ENCODE results near the gene PLCXD1. TPM values are rescaled to one million over a fixed set of nuclear protein-coding genes. Genes with fewer than 3 reads are reported as not detected.
"Not testable (repeated sequence)": the region's sequence is repeated elsewhere in the genome, so short reads cannot be mapped to it uniquely, and the experiment has no call there.

The PLCXD1 gene
- total RNA-seq (2021): 8.7 and 9.0 TPM in 2 replicates
- percentile 38 among the genes with signal in this experiment for Bru-seq, nascent RNA
- percentile 38 among the genes with signal in this experiment for BruChase-seq, experiment 1, labeled RNA remaining after a 2-hour chase
- BruChase-seq, experiment 2, labeled RNA remaining after a 6-hour chase: percentile 58 among the genes with signal in this experiment
- long read RNA-seq, partial matches to known transcripts: 0 of 2 reads
- long read RNA-seq, other reads (novel, unspliced or antisense): 2 of 2 reads

GRCh38 chrX:281166-281999, at the start of gene PLCXD1:
Gene PLCXD1, plus strand, starts transcription at chrX:281381. Its CDS starts 2,807 bp downstream, at chrX:284188.
- intact Hi-C loops (cut with micrococcal nuclease; ENCODE audit: unreplicated experiment): no loop called here
- Histone ChIP-seq H3K9me2 (ENCODE audit: insufficient read depth) (no peaks in the 10 kb centered on the region), H3K9me3 (ENCODE audit: insufficient read depth, low read depth) (no peaks in the 10 kb centered on the region), H3K27ac (no peak within 1 kb of the TSS), H3F3A (ENCODE audit: insufficient read depth, low read depth) (peaks cover 8% of the 10 kb centered on the region; the same call in 1 of the 2 replicates), H2AFZ (no peak within 1 kb of the TSS), H3K36me3 (ENCODE audit: low read depth) (no peaks in the 10 kb centered on the region), H3K4me1 (replicated peaks; ENCODE audit: insufficient read depth) (no peaks in the 10 kb centered on the region), H3K4me3 (no peak within 1 kb of the TSS), H4K20me1 (ENCODE audit: insufficient read depth) (no peaks in the 10 kb centered on the region), H3K79me2 (ENCODE audit: low read depth) (no peaks in the 10 kb centered on the region), H3K4me2 (no peak within 1 kb of the TSS), H3K27me3 (ENCODE audit: insufficient read depth, low read depth) (no peaks in the 10 kb centered on the region)
- CTCF ChIA-PET: no interaction called here
- no peak for DNase-seq
- POLR2A ChIA-PET (ENCODE audit: unreplicated experiment): no interaction called here
- TF ChIP-seq EZH2 (IDR thresholded peaks at IDR 0.05; ENCODE audit: low read depth): no peak
- TF ChIP-seq CTCF (conservative IDR thresholded peaks at IDR 0.05): no peak
- BruUV-seq (replicated peaks): no TSS peak

DNA sequence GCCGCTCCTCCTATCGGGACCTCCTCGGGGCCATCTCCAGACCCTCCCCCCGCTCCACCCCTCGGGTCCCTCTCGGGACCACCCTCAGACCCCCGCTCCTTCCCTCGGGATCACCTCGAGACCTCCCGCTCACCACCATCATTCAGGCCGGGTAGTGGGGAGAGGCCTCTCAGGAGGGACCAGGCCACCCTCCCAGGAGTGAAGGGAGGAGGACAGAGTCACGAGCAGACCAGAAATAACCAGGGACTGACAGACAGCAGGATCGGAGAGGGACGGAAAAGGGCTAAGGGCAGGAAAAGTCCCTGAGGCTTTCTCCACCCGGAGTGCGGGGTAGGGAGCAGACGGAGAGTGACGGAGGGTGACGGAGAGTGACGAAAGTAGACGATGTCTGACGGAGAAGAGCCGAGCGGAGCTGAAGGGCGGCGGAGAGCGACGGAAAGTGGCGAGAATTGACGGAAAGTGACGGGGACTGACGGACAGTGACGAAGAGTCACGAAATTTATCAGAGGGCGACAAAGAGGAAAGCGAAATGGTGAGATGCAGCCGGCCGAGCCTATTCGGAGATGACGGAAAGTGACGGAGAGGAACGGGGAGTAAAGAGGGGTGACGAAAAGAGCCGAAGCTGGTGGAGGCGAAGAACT, 49.4 kb upstream of the PLCXD1 start:
- POLR2A ChIA-PET (ENCODE audit: unreplicated experiment); intact Hi-C loops (cut with micrococcal nuclease; ENCODE audit: unreplicated experiment); H2AFZ ChIP-seq; H3K27me3 ChIP-seq (ENCODE audit: insufficient read depth, low read depth); H3K27ac ChIP-seq; H3K9me2 ChIP-seq (ENCODE audit: insufficient read depth); H3K9me3 ChIP-seq (ENCODE audit: insufficient read depth, low read depth); CTCF ChIA-PET; H3K79me2 ChIP-seq (ENCODE audit: low read depth); H3K36me3 ChIP-seq (ENCODE audit: low read depth); H3F3A ChIP-seq (ENCODE audit: insufficient read depth, low read depth); DNase-seq; H4K20me1 ChIP-seq (ENCODE audit: insufficient read depth); H3K4me1 ChIP-seq (replicated peaks; ENCODE audit: insufficient read depth); H3K4me2 ChIP-seq; H3K4me3 ChIP-seq; BruUV-seq (replicated peaks): not testable (repeated sequence)

DNA sequence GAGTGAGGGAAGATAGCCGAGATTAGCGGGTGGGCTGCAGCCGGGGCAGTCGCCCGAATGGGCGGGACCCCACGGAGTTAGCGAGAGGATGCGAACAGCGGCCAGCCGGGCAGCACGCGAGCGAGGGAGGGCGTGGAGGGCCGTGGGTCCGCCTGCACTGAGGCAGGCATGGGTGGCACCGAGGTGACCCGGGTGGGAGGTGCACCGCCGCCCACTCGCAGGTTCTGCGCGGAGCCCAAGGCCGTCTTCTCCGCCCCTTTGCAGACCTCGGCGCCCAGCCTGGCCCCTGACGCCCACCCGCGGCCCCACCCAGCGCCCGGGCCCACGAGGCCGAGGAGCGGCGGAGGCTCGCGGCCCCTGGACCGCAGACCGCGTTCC, 48.9 kb upstream of the PLCXD1 start:
- H3K79me2 ChIP-seq (ENCODE audit: low read depth); BruUV-seq (replicated peaks); intact Hi-C loops (cut with micrococcal nuclease; ENCODE audit: unreplicated experiment); H4K20me1 ChIP-seq (ENCODE audit: insufficient read depth); H2AFZ ChIP-seq; H3K4me3 ChIP-seq; H3F3A ChIP-seq (ENCODE audit: insufficient read depth, low read depth); H3K27me3 ChIP-seq (ENCODE audit: insufficient read depth, low read depth); DNase-seq; H3K4me2 ChIP-seq; H3K36me3 ChIP-seq (ENCODE audit: low read depth); H3K27ac ChIP-seq; POLR2A ChIA-PET (ENCODE audit: unreplicated experiment); H3K4me1 ChIP-seq (replicated peaks; ENCODE audit: insufficient read depth); CTCF ChIA-PET; H3K9me2 ChIP-seq (ENCODE audit: insufficient read depth); H3K9me3 ChIP-seq (ENCODE audit: insufficient read depth, low read depth): not testable (repeated sequence)

- H3K4me1 ChIP-seq (replicated peaks; ENCODE audit: insufficient read depth); POLR2A ChIA-PET (ENCODE audit: unreplicated experiment); intact Hi-C loops (cut with micrococcal nuclease; ENCODE audit: unreplicated experiment); H3K4me3 ChIP-seq; H3K79me2 ChIP-seq (ENCODE audit: low read depth); CTCF ChIA-PET; H3K27ac ChIP-seq; H3K9me3 ChIP-seq (ENCODE audit: insufficient read depth, low read depth); H3K36me3 ChIP-seq (ENCODE audit: low read depth); H3K9me2 ChIP-seq (ENCODE audit: insufficient read depth); H4K20me1 ChIP-seq (ENCODE audit: insufficient read depth); H3K27me3 ChIP-seq (ENCODE audit: insufficient read depth, low read depth); DNase-seq; H2AFZ ChIP-seq; H3F3A ChIP-seq (ENCODE audit: insufficient read depth, low read depth); H3K4me2 ChIP-seq; BruUV-seq (replicated peaks): not testable (repeated sequence)
These were observed 45.0 kb upstream of the PLCXD1 start for GRCh38 chrX:236201-236600.
